NCI-H1930 (cell line): ENCODE results near the gene TRIM50.
"Not testable (repeated sequence)": the region's sequence is repeated elsewhere in the genome, so short reads cannot be mapped to it uniquely, and the experiment has no call there.

ENCODE experiments used
- DNase-seq, 2 experiments: peaks; one replicate each; lab custom pipeline; 2025; lab: John Stamatoyannopoulos, UW

Gene TRIM50

DNA sequence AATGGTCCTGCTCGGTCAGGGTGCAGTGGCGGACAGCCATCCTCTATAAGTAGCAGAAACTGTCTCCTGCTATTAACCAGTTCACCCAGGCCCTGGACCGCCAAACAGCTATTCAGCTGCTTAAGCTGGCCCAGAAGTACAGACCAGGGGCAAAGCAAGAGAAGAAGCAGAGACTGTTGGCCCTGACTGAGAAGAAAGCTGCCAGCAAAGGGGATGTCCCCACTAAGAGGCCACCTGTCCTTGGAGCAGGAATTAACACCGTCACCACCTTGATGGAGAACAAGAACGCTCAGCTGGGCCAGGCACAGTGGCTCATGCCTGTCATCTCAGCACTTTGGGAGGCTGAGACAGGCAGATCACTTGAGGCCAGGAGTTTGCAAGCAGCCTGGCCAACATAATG lies 13.6 kb downstream of the TRIM50 start:
- no peak for DNase-seq

DNA sequence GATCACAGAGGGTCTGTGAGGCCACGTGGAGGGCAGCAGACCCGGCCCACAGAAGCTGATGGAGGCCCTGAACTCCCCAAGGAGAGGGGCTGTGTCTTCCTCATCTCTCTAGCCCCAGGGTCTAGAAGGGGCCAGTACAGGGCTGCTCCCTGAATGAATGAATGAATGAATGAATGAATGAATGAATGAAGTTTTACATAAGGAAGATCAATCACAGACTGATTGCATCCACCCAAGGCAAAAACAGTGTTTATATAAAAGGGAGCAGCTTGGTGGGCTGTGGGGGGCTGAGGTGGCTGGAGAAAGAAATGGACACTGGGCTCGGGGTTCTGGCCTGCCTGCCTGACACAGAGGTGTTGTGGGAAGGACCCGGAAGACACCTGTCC lies 14.4 kb downstream of the TRIM50 start:
- DNase-seq: no peak

DNA sequence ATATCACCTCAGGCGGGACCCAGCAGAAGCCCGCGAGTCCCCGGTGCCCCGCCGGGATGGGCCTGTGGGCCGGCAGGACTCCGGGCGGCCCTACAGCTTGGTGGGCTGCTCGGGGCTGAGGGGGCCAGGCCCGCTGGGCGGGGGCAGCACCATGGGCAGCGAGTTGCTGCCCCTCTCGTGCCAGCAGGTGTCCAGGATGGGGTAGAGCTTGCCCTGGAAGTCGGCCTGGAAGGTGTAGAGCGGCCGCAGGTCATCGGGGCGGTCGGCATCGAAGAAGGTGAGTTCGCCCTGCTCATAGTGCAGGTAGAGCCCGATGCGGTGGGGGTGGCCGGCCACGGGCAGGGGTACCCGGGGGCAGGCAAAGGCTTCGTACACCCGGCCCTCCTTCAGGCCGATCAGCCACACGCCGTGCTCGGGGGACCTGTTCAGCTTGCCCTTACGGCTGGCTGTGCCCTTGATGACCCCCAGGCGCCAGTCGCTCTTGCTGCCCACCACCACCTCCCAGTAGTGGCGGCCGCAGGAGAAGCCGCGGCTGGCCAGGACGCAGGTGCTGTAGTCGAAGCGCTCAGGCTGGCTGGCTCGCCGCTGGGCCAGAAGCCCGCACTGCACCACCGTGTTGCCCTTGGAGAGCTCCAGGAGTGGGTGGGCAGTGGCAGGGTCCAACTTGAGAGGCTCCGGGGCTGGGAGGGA lies 14.9 kb downstream of the TRIM50 start:
- DNase-seq: no peak

DNA sequence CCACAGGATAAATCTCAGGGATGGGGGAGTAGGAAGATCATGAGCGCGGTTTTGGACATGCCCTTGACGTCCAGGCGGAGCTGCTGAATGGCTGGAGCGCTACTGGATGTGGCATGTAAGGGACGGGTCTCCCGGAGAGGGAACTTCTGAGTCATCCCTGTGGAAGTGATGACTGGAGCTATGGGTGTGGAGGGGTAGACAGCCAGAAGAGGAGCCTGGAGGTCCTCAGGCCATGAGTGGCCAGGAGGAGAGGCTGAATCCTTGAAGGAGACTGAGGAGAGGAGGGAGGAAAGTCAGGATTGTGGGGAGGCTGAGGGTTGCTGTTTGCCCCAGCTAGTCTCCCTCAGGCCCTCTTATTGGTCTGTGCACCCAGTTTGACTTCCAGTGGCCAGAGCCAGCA lies 16.5 kb downstream of the TRIM50 start:
- not testable (repeated sequence) for DNase-seq

DNA sequence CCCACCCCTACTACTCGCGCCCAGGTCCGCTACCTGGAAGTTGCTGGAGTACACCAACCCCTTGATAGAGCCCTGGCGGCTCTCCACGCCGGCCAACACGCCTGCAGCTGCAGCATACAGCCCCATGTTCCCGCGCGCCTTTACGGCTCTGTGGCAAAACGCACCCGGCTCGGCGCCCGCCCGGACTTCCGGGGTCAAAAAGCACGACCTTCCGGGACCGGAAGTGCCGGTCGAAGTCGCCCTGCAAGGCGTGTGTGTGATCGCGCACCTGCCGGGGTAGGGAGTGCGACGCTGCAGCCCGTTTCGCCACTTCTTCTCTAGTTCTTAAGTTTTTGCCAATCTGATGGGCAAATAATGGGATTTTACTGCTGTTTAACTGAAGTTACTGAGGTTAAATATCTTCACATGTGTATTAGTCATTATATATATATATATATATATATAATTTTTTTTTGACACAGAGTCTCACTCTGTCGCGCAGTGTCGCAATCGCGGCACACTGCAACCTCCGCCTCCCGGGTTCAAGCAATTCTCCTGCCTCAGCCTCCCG lies 19.1 kb downstream of the TRIM50 start, which contains the start of gene NSUN5:
NSUN5 (minus strand) TSS at position 162 of the 550 bp plus-strand sequence; CDS start at position 126, 36 bp downstream.
- peak; percentile 80 to 87 for DNase-seq

DNA sequence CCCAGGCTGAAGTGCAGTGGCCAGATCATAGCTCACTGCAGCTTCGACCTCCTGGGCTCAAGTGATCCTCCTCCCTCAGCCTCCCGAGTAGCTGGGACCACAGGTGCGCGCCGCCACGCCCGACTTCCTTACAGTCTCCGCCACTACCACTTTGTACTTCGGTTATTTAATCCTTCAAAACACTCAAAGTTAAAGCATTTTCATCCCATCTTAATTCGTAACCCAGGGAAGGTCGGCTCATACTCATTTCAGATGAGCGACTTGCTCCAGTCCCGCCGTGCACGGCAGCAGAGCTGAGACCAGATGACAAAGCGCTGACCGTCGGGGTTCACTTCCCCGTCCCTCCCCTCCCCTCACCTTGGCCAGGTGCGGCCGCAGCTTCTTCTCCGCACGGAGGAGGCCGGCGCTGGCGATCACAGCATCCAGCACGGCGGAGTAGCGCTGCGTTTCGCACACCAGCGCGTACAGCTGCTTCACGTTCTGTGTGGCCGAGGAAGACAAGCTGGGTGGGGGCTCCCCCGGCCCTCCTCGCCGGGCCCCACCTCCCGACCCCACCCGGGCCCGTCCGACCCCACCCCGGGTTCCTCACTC lies 19.7 kb downstream of the TRIM50 start:
- DNase-seq: no peak

DNA sequence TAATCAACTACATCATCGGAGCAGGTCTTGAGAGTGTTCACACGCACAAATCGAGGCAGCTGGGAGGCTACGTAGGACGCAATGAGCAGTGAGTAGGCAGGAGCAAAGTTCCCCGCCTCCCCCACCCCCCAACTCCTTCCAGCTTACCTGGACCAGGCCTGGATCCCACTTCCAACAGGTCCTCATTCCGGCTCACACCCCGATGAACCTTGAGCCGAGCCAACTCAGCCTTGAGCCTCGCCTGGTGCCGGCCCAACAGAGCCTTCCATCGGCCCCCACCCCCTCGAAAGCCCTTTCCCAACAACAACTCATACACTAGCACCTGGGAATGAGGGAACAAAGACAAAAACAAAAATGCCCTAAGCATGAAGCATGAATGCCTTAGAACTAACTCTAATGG lies 20.4 kb downstream of the TRIM50 start:
- no peak for DNase-seq

DNA sequence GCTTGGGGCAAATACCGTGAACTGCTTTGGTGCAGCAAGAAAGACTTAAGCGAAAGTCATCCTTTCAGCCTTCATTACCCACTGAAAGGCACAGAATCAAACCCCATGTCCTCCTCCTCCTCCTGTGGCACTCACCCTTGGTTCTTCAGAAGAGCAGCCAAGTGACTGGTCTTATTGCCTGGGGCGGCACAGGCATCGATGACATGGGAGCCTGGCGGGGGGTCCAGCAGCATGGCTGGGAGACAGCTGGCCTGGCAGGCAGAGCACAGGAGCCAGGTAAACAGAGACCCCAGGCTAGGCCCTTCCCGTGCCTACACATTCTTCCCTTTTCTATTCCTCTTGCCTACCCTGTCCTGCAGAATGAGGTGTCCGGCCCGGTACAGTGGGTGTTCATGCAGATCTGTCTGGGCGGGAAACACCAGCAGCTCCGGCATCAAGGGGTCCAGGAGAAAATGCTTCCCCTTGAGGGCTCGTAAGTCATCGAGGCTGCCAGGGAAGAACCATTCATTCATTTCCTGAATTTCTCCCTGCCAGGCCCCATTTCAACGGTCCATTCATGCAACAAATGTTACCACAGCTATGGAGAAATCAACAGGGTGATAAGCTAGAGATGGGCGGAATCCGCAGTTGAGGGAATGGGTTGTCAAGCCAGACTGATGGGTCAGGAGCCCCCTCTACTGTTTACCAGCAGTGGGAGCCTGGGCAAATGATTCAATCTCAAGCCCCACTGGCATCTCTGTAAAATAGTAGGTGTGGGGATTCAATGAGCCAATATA lies 23.1 kb downstream of the TRIM50 start:
- DNase-seq: not testable (repeated sequence)

DNA sequence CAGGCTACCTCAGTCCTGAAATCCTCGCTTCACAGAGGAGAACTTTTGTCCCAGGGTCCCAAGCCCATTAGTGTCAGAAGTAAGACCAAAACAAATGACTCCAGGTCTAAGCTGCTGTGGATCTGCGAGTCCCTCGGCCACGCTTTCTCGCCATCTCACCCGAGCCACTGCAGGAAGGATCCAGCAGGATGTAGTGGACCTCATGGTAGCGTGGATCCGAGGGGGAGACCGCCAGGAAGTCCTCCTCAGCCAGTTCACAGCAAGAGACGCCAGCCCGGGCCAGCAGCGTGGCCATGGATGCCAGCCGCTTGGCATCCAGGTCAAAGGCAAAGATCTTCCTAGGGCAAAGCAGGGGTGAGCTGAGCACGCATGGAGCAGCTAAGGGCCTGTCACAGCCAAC lies 23.8 kb downstream of the TRIM50 start:
- no peak for DNase-seq

DNA sequence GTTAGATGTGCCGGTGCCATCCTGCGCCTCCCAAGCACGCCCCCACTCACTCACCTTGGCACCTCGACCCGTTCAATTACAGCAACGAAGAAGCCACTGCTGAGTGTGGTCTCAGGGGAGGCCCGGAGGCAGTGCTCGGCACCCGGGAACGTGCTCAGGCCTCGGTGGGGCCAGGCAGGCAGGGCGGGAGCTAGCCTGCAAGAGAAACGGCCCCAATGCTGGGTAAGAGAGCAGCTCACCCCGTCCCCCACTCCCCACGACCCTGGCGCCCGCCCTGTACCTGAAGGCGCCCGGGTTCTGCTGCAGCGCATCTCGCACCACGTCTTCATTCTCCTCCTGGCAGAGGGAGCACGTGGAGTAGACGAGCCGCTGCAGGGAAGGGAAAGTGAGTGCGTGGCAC lies 24.3 kb downstream of the TRIM50 start:
- DNase-seq: no peak

DNA sequence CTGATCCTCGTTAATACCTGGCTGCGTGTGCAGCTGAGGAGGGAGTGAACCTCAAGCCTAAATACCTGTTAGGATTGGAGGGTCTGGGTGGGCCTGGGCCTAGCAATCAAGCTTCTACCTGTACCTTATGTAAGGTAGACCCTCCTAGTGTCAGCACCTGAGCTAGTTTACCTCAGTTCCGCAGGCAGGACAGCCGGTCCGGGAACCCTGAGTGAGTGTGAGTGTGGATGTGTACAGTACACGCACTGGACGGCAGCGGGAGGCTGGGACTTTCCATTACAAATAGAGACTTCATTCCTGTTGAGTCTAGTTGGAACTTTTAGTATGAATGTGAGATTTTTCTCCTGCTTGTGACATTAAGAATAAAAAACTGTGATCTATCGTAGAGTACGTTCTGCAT lies 25.0 kb downstream of the TRIM50 start:
- not testable (repeated sequence) for DNase-seq

DNA sequence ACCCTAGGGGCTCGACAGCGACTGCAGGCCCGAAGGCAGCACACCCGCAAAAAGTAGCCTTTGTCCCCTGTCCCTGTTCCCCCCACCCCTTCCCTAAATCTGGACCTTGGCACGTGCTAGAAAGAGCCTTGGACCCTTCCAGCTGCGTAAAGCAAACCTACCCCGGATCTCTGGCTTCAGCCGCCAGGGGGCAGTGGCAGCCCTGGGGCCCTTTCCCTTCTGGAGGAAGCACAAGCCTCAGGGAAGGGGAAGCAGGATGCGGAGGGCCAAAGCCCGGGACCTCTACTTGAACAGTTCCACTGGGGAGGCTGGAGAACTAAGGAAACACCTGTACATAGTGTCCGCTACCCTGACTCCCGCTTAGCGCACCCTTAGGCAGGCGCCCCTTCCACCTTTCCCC lies 26.8 kb downstream of the TRIM50 start:
- not testable (repeated sequence) for DNase-seq

DNA sequence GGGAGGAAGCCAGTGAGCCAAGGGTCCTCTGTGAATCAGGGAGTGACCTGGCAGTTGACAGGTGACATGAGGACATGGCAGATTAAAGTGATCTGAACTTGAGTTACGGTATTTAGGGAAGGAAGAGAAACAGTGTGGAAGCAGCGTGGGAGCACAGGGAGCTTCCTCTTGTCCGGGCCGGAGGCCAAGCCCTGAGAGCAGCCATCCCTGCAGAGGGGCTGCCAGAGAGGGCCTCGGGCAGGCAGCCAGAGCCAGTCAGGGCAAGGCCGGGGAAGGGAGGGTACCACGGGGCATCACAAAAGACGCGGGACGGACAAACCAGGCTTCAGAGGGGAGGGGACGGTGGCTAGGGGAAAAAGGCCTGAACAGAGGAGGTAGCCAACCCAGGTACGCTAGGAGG lies 28.1 kb downstream of the TRIM50 start:
- DNase-seq: not testable (repeated sequence)

DNA sequence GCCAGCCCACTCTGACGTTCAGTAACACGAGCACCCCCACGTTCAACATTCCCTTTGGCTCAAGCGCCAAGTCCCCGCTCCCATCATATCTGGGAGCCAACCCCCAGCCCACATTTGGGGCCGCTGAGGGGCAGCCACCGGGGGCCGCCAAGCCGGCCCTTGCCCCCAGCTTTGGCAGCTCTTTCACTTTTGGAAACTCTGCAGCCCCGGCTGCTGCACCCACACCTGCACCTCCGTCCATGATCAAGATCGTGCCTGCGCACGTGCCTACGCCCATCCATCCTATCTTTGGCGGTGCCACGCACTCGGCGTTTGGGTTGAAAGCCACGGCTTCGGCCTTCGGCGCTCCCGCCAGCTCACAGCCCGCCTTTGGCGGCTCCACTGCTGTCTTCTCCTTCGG lies 30.2 kb downstream of the TRIM50 start:
- not testable (repeated sequence) for DNase-seq

DNA sequence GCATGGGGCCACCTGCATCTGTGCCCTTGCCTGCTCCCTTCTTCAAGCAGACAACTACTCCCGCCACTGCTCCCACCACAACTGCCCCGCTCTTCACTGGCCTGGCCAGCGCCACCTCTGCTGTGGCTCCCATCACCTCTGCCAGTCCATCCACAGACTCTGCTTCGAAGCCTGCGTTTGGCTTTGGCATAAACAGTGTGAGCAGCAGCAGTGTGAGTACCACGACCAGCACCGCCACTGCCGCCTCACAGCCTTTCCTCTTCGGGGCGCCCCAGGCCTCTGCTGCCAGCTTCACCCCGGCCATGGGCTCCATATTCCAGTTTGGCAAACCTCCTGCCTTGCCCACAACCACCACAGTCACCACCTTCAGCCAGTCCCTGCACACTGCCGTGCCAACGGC lies 30.6 kb downstream of the TRIM50 start:
- DNase-seq: not testable (repeated sequence)

DNA sequence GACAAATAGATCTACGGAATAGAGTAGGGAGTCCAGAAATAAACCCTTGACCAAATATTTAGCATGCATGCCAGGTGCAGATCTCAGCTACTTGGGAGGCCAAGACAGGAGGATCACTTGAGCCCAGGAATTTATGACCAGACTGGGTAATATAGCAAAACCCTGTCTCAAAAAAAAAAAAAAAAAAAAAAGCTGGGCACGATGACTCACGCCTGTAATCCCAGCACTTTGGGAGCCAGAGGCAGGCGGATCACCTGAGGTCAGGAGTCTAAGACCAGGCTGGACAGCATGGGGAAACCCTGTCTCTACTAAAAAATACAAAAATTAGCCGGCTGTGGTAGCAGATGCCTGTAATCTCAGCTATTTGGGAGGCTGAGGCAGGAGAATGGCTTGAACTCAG lies 50.7 kb downstream of the TRIM50 start:
- not testable (repeated sequence) for DNase-seq

DNA sequence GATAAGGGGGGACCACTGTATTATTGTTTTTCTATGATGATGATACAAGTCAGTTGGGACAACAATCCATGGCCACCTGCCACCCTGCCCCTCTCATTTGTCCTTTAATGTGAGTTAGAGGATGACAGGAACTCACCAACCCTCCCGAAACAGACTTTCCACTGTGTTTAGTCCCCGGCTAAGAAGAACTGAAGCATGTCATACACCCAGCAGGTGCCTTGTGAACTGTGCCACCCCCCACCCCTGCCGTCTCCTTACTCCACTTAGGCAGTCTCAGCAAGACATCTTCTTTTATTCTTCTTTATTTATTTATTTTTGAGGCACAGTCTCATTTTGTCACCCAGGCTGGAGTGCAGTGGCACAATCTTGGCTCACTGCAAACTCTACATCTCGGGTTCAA lies 60.1 kb downstream of the TRIM50 start:
- not testable (repeated sequence) for DNase-seq

DNA sequence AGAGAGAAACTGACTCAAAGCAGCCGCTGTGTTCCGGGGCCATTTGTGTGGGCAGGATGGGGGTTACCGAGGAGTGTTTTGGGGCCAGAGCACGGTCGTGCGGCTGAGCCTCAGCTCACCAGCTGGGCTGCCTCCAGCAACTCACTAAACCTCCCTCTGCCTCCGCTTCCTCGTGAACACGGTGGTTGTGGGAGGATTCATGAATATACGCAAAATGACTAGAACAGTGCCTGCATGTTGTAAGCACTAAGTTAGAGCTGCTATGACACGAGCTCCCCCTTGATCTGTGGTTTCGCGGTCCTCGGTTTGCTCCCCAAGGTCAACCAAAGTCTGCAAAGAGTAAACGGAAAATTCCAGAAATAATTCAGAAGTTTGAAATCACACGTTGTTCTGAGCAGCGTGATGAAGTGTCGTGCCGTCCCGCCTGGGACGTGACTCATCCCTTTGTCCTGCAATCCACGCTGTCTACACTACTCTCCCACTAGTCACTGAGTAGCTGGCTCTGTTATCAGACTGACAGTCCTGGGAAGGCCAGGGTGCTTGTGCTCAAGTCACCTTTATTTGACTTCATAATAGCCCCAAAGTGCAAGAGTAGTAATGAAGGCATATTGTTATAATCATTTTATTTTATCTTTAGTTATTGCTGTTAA lies 61.0 kb downstream of the TRIM50 start:
- DNase-seq: not testable (repeated sequence)
